Activated naive CD4-positive, alpha-beta T cell treated with anti-CD3 and anti-CD28 coated beads for 36 hours (primary cell): Measurements from ENCODE around the gene ARHGAP28. TPM values are rescaled to one million over a fixed set of nuclear protein-coding genes. Genes with fewer than 3 reads are reported as not detected.
"Not testable (repeated sequence)": the region's sequence is repeated elsewhere in the genome, so short reads cannot be mapped to it uniquely, and the experiment has no call there.

Experiments
- CTCF ChIA-PET: fragments of 350-600 bp; sonication (Branson Sonifier 250); formaldehyde crosslinking; loops from one replicate; lab custom pipeline; 2021; ENCODE audit warnings: antibody characterized with exemption; lab: Charles Lee
- DNase-seq: peaks from one replicate; pipeline ENCODE4 v3.0.0-alpha.2; 2020
- H3K27ac Mint-ChIP-seq: one replicate; pipeline ENCODE4 v1.8.0; 2021; ENCODE audit warnings: mild to moderate bottlenecking, mixed read lengths
- H3K27me3 Mint-ChIP-seq: one replicate; pipeline ENCODE4 v1.8.0; 2021; ENCODE audit warnings: low read depth, mixed read lengths
- H3K36me3 Mint-ChIP-seq: one replicate; pipeline ENCODE4 v1.8.0; 2021; ENCODE audit warnings: low read depth, mixed read lengths
- H3K4me1 Mint-ChIP-seq: one replicate; pipeline ENCODE4 v1.8.0; 2021; ENCODE audit warnings: low read depth, mixed read lengths
- H3K4me3 Mint-ChIP-seq: one replicate; pipeline ENCODE4 v1.8.0; 2021; ENCODE audit warnings: mild to moderate bottlenecking, moderate library complexity, mixed read lengths
- H3K9me3 Mint-ChIP-seq: one replicate; pipeline ENCODE4 v1.8.0; 2021; ENCODE audit warnings: mixed read lengths
- intact Hi-C: fragments of 100-400 bp; cut with micrococcal nuclease; formaldehyde crosslinking; loops from one replicate; pipeline ENCODE4 v1.15.1; 2023
- total RNA-seq, 2 experiments: library from RNA; stranded (reverse); gene quantifications; one replicate each; pipeline ENCODE4 v1.2.3, GENCODE V29; 2021

ARHGAP28 gene
- total RNA-seq, 2 experiments from 2014 or later: not detected

- Mint-ChIP-seq H3K27ac (no peak overlapping the region), H3K27me3 (peaks cover 15% of the 10 kb centered on the region), H3K36me3 (no peaks in the 10 kb centered on the region), H3K9me3 (no peaks in the 10 kb centered on the region), H3K4me3 (no peak overlapping the region), H3K4me1 (no peaks in the 10 kb centered on the region)
- intact Hi-C loops: no loop called here
- no peak for DNase-seq
- CTCF ChIA-PET: no interaction called here
Measured at GRCh38 chr18:6938003-6938402, 208.5 kb downstream of the ARHGAP28 start.

GRCh38 chr18:6938403-6938802, 208.9 kb downstream of the ARHGAP28 start:
- DNase-seq, H3K9me3 Mint-ChIP-seq, H3K4me1 Mint-ChIP-seq, H3K36me3 Mint-ChIP-seq, CTCF ChIA-PET, intact Hi-C loops, H3K4me3 Mint-ChIP-seq, H3K27ac Mint-ChIP-seq: not testable (repeated sequence)
- peaks cover 15% of the 10 kb centered on the region for H3K27me3 Mint-ChIP-seq

GRCh38 chr18:6939972-6940371, 210.5 kb downstream of the ARHGAP28 start:
- CTCF ChIA-PET: no interaction called here
- intact Hi-C loops: no loop called here
- Mint-ChIP-seq H3K4me1 (no peaks in the 10 kb centered on the region), H3K27ac (no peak overlapping the region), H3K36me3 (no peaks in the 10 kb centered on the region), H3K4me3 (no peak overlapping the region), H3K27me3 (peaks cover 15% of the 10 kb centered on the region), H3K9me3 (no peaks in the 10 kb centered on the region)
- no peak for DNase-seq

GRCh38 chr18:6940451-6940850, 210.9 kb downstream of the ARHGAP28 start:
- H3K27ac Mint-ChIP-seq: no peak overlapping the region
- intact Hi-C loops: no loop called here
- no peaks in the 10 kb centered on the region for H3K4me1 Mint-ChIP-seq
- H3K36me3 Mint-ChIP-seq: no peaks in the 10 kb centered on the region
- no peak overlapping the region for H3K4me3 Mint-ChIP-seq
- no peak for DNase-seq
- CTCF ChIA-PET: no interaction called here
- no peaks in the 10 kb centered on the region for H3K9me3 Mint-ChIP-seq
- H3K27me3 Mint-ChIP-seq: peaks cover 15% of the 10 kb centered on the region

GRCh38 chr18:6941996-6942395, 212.5 kb downstream of the ARHGAP28 start:
- Mint-ChIP-seq H3K4me3 (no peak overlapping the region), H3K4me1 (no peaks in the 10 kb centered on the region), H3K27ac (no peak overlapping the region), H3K27me3 (peaks cover 10% of the 10 kb centered on the region), H3K9me3 (no peaks in the 10 kb centered on the region), H3K36me3 (no peaks in the 10 kb centered on the region)
- CTCF ChIA-PET: no interaction called here
- intact Hi-C loops: no loop called here
- no peak for DNase-seq

GRCh38 chr18:6942742-6943141, 213.2 kb downstream of the ARHGAP28 start:
- no peak for DNase-seq
- CTCF ChIA-PET: interaction anchor here (1.5 kb wide), 1 partner anchor 10 kb away, joined by 3 read pairs; no protein-coding TSS in a partner anchor
- Mint-ChIP-seq H3K27ac (no peak overlapping the region), H3K4me1 (no peaks in the 10 kb centered on the region), H3K36me3 (no peaks in the 10 kb centered on the region), H3K4me3 (no peak overlapping the region), H3K9me3 (no peaks in the 10 kb centered on the region), H3K27me3 (peaks cover 9% of the 10 kb centered on the region)
- intact Hi-C loops: no loop called here

GRCh38 chr18:6943143-6943542, 213.6 kb downstream of the ARHGAP28 start:
- Mint-ChIP-seq H3K4me1 (no peaks in the 10 kb centered on the region), H3K36me3 (no peaks in the 10 kb centered on the region), H3K9me3 (no peaks in the 10 kb centered on the region), H3K27me3 (peaks cover 5% of the 10 kb centered on the region), H3K27ac (no peak overlapping the region), H3K4me3 (no peak overlapping the region)
- DNase-seq: no peak
- intact Hi-C loops: no loop called here
- CTCF ChIA-PET: interaction anchor here (1.5 kb wide), 1 partner anchor 10 kb away, joined by 3 read pairs; no protein-coding TSS in a partner anchor

- H3K4me3 Mint-ChIP-seq: no peak overlapping the region
- peaks cover 1% of the 10 kb centered on the region for H3K9me3 Mint-ChIP-seq
- no peaks in the 10 kb centered on the region for H3K36me3 Mint-ChIP-seq
- CTCF ChIA-PET: no interaction called here
- no peak for DNase-seq
- no peak overlapping the region for H3K27ac Mint-ChIP-seq
- H3K27me3 Mint-ChIP-seq: no peaks in the 10 kb centered on the region
- no peaks in the 10 kb centered on the region for H3K4me1 Mint-ChIP-seq
- intact Hi-C loops: no loop called here
Measured at GRCh38 chr18:6947338-6948030, 218.0 kb downstream of the ARHGAP28 start.

- no peaks in the 10 kb centered on the region for H3K4me1 Mint-ChIP-seq
- CTCF ChIA-PET: no interaction called here
- H3K9me3 Mint-ChIP-seq: peaks cover 1% of the 10 kb centered on the region
- no peak for DNase-seq
- H3K4me3 Mint-ChIP-seq: no peak overlapping the region
- no peaks in the 10 kb centered on the region for H3K36me3 Mint-ChIP-seq
- intact Hi-C loops: no loop called here
- H3K27ac Mint-ChIP-seq: no peak overlapping the region
- H3K27me3 Mint-ChIP-seq: no peaks in the 10 kb centered on the region
Measured at GRCh38 chr18:6948281-6949055, 219.0 kb downstream of the ARHGAP28 start.

GRCh38 chr18:6949800-6950586, 220.5 kb downstream of the ARHGAP28 start:
- Mint-ChIP-seq H3K4me3 (no peak overlapping the region), H3K9me3 (peaks cover 1% of the 10 kb centered on the region), H3K4me1 (no peaks in the 10 kb centered on the region), H3K27me3 (peaks cover 3% of the 10 kb centered on the region), H3K27ac (no peak overlapping the region), H3K36me3 (no peaks in the 10 kb centered on the region)
- intact Hi-C loops: no loop called here
- CTCF ChIA-PET: no interaction called here
- no peak for DNase-seq

GRCh38 chr18:6950641-6951040, 221.1 kb downstream of the ARHGAP28 start:
- Mint-ChIP-seq H3K27ac (no peak overlapping the region), H3K27me3 (peaks cover 3% of the 10 kb centered on the region), H3K4me1 (no peaks in the 10 kb centered on the region), H3K9me3 (peaks cover 1% of the 10 kb centered on the region), H3K36me3 (no peaks in the 10 kb centered on the region), H3K4me3 (no peak overlapping the region)
- intact Hi-C loops: no loop called here
- DNase-seq: no peak
- CTCF ChIA-PET: no interaction called here

- Mint-ChIP-seq H3K27ac (no peak overlapping the region), H3K4me1 (no peaks in the 10 kb centered on the region), H3K9me3 (peaks cover 1% of the 10 kb centered on the region), H3K27me3 (peaks cover 3% of the 10 kb centered on the region), H3K36me3 (no peaks in the 10 kb centered on the region), H3K4me3 (no peak overlapping the region)
- CTCF ChIA-PET: no interaction called here
- DNase-seq: no peak
- intact Hi-C loops: no loop called here
Measured at GRCh38 chr18:6951336-6952090, 222.0 kb downstream of the ARHGAP28 start.
